LNCAP (cell line): Measurements from ENCODE around the gene ZNF215.
A peak's percentile ranks its signal among the peaks of the same experiment; 100 is the strongest.

Source experiments
- TF ChIP-seq, protein P1 (sequence below): fragments of 450-650 bp; IDR thresholded peaks from 2 replicates; pipeline ENCODE4 v1.5.1; 2017; ENCODE audit warnings: mild to moderate bottlenecking

The ZNF215 gene

DNA sequence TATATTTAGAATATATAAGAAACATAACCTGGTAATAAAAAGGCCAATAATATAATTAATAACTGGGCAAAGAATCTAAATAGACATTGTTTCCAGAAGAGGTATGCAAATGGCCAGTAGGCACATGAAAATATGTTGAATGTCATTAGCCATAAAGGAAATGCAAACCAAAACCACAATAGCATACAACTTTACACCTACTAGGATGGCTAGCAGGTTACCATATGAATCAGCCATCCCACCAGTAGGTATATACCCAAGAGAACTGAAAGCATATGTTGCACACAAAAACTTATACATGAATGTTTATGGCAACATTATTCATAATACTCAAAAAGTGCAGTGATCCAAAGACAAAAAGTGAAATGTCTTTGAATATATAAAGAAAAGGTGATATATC, 31.2 kb upstream of the ZNF215 start:
- TF ChIP-seq, protein P1, sequence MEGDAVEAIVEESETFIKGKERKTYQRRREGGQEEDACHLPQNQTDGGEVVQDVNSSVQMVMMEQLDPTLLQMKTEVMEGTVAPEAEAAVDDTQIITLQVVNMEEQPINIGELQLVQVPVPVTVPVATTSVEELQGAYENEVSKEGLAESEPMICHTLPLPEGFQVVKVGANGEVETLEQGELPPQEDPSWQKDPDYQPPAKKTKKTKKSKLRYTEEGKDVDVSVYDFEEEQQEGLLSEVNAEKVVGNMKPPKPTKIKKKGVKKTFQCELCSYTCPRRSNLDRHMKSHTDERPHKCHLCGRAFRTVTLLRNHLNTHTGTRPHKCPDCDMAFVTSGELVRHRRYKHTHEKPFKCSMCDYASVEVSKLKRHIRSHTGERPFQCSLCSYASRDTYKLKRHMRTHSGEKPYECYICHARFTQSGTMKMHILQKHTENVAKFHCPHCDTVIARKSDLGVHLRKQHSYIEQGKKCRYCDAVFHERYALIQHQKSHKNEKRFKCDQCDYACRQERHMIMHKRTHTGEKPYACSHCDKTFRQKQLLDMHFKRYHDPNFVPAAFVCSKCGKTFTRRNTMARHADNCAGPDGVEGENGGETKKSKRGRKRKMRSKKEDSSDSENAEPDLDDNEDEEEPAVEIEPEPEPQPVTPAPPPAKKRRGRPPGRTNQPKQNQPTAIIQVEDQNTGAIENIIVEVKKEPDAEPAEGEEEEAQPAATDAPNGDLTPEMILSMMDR = no peak

DNA sequence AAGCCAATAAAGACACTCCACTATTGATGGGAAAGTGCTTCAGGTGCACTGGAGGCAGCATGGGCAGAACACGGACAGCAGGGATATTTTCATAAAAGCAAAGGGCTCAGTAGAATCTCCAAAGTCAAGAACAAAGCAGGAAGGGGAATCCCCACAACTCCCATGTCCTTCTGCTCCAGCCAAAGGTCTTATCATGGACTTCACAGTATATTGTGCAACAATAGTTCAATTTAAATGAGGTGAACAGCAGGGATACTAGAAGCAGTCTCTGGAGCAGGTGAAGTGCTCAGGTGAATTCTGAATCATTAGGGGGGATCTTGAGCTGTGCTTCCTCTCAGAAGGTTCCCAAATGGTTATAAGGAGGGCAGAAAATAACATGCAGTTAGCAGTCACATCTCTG, 27.3 kb upstream of the ZNF215 start:
- TF ChIP-seq, protein P1 = no peak

DNA sequence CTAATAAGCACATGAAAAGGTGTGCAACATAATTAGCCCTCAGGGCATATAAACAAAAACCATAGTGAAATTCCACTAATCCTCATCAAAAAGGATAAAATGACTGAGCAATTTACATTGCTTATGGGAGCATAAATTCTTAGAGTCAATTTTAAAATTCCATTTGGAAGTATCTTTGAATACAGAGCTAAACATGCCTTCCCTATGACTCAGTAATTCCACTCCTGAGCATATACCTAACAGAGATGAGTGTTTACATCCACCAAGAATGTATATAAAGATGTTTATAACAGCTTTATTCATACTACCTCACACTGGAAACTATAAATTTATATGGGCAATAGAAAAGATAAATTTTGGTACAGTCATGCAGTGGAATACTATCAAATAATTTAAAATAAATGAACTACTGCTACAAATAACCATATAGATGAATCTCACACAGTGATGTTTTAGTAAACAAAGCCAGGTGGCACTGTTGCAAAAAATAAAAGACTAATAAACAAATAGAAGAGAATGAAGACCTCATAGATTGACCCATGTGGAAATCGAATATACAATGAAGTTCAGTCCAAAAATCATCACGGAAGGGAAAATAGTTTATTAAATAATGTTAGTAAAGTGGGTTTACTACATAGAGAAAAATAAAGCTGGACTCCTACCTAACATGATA, 25.8 kb upstream of the ZNF215 start:
- TF ChIP-seq, protein P1 = 0 out of 2 replicates have a peak, but pooled peaks have one; percentile 15

DNA sequence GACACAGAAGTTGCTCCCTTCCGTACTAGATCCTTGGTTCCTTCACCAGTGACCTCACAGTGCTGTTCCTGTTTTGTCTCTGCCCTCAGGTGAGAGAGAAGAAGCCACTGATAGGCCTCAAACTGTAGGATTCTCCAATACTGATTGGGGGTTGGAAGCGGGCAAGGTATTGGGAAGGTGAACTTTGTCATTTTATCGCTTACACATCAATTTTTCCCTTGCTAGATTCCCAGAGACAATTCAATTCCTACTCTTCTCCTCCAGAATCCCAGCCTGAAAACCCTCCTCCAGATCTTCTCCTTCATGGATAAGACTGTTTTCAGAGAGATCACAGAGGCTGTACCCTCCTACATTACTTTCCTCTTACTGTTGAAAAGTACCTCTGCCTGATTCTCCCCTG, 14.8 kb upstream of the ZNF215 start:
- TF ChIP-seq, protein P1 = no peak

DNA sequence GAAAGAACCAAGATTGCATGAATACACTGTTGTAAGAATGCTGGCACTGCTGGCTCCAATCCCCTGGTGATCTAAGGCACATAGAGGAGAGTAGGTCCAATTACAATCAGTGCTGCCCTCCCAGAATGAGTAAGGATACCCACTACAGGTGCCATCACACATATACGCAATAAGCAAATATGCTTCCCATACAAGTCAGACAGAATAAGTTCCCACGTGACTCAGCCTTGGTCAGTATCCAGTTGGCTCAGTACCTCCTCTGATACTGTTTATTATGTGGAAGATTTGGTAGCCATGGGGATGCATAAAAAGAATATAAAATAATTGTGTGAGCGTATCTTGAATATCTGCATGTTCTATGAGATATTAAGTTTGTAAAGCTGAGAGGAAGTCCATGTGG, 14.3 kb upstream of the ZNF215 start:
- TF ChIP-seq, protein P1 = no peak

DNA sequence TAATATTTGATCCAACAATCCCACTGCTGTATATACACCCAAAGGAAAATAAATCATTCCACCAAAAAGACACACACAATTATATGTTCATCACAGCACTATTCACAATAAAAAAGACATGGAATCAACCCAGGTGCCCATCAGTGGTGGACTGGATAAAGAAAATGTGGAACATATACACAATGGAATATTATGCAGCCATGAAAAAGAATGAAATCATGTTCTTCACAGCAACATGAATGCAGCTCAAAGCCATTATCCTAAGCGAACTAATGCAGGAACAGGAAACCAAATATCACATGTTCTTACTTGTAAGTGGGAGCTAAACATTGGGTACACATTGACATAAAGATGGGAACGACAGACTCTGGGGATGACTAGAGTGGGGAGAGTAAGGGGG, 6.5 kb upstream of the ZNF215 start:
- TF ChIP-seq, protein P1 = no peak

DNA sequence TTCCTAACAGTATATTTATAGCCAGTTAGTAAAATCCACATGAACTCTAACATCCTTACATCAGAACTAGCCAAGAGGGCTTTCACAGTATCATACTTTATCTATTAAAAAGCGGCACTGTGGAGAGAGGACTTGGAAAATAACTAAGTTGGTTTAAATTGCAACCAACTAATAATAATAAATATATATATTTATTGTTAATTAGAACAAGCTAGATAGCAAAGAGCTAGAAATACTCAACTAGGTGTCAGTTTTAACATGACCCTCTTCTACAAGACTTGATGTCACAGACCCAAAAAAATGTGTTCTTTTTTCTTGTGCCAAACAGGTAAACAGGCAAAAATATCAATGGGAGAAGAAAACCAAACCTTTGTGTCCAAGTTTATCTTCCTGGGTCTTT, 5.5 kb upstream of the ZNF215 start, which contains the start of gene OR2D3:
TSS of gene OR2D3 (plus strand) at position 301 of the 400 bp plus-strand sequence. CDS start at position 301, 0 bp downstream.
- TF ChIP-seq, protein P1 = no peak
